ENCODE data around the gene MED22.
"Not testable (repeated sequence)": the region's sequence is repeated elsewhere in the genome, so short reads cannot be mapped to it uniquely, and the experiment has no call there.

The MED22 gene

DNA sequence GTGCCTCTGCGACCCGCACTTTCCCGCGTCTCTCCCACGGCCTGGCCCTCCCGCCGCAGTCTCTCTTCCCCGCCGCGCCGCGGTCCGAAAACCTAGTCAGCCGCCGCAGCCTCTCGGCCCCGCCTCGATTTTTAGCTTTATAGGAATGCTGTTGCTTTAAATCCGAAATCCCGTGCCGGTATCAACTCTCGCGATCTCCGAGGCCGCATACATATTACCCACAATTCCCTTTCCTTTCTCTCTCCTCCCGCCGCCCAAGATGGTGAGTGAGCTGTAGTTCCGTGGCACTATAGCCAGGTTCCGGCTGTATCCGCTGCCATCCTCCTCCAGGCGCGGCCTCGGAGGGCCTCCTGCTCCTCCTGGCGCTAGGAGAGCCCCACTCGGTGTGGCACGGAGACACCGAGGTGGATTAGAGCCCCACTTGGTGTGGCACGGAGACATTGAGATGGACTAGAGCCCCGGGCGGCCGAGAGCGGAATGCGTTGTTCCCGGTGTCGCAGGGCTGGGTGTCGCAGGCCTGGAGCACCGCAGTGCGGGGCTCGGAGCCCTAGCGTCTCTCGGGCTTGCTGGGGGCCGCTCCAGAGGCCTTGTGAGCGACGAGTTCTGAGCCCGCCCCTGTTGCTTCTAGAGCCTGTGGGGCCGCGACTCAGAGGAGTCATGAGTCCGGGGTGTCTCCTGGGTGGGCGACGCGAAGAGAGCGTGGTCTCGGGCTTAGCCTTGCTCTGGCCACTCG, at the start of gene MED22, which contains the start of gene RPL7A:
TSS of gene MED22 (minus strand) at position 147 of the 733 bp plus-strand sequence. CDS start 1,469 bp downstream, outside the sequence.
TSS of gene RPL7A (plus strand) at position 234 of the 733 bp plus-strand sequence. CDS start at position 260, 26 bp downstream.
- DNase-seq (ENCODE audit: low spot score) = peak; percentile 94

DNA sequence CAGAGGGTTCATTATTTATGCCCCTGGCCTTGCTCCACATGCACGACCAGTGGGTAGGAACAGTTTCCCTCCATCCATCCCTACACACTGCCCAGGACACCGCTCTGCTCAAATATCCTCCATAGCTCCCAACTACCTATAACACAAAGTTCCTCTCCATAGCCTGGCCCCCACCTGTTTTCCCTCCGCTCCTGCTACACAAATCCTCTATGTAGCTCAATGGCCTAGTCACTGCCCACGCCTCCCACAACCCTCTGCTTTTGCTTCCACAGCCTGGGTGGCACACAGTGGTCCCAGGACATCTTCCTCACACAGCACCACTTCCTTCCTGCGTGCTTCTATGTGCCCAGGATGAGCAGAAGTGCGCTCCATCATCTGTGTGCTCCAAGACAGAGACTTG, 49.4 kb upstream of the MED22 start:
- no peak for DNase-seq (ENCODE audit: low spot score)

DNA sequence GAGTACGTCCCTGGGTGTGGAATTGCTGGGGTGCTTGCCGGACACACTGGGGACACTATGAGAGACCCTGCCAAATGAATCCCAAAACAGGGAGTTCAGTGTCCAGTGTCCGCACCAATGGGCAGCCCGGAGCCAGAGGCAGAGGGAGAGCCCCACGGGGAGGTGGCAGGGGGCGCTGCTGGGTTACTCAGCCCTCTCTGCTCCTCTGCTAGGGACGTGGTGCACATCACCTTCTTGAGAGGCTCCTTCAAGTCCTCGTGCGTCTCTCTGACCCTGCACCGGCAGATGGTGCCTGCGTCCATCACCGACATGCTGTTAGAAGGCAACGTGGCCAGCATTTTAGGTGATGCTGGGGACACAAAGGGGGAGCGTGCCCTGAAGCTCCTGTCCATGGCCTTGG, 49.0 kb upstream of the MED22 start:
- DNase-seq (ENCODE audit: low spot score) = peak; percentile 21

DNA sequence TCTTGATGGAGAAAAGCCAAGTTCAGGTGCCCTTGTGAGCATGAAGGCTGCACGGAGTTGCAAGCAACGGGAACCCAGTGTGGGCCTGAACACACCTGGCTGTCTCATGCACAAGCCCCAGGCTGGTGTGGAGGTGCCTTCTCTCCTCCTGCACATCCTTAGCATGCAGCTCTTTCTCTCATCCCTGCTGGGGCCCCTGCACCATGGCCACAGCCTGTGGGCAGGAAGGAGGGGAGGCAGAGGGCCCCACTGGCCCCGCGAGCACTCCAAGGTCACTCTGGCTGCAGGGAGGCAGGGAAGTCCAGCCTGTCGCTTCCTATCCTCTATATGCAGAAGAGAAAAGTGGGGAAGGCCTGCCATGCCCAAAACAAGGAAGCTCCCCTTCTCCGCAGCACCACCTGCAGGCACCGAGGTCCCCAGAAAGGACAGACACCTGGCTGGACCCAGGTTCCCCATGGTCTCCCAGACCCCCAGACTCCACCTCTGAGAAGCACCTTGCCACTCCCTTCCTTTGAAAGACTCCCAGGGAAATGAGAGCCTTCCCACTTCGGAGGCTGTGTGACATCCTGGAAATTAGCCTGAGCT, 46.8 kb upstream of the MED22 start:
- no peak for DNase-seq (ENCODE audit: low spot score)

DNA sequence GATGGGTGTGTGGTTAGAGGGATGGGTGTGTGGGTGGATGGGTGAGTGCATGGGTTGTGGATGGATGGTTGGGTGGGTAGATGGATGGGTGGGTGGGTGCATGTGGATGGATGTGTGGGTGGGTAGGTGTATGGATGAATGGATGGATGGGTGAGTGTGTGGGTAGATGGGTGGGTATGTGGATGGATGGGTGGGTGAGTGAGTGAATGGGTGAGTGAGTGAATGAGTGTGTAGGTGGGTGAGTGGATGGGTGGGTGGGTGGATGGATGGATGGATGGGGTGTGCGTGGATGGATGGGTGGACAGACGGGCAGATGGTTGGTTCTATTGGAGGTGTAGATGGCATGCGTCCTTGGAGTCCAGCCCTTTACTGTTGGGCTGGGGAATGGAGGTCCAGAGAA, 45.5 kb upstream of the MED22 start:
- DNase-seq (ENCODE audit: low spot score) = no peak

DNA sequence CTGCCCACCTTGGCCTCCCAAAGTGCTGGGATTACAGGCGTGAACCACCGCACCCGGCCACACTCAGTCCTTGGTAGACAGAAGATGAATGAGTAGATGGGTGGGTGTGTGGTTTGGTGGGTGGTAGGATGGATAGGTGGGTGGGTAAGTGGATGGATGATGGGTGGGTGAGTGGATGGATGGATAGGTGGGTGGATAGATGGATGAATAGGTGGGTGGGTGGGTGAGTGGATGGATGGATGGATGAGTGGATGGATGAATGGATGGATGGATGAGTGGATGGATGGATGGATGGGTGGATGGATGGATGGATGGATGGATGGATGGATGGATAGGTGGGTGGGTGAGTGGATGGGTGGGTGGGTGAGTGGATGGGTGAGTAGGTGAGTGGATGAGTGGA, 44.4 kb upstream of the MED22 start:
- not testable (repeated sequence) for DNase-seq (ENCODE audit: low spot score)

DNA sequence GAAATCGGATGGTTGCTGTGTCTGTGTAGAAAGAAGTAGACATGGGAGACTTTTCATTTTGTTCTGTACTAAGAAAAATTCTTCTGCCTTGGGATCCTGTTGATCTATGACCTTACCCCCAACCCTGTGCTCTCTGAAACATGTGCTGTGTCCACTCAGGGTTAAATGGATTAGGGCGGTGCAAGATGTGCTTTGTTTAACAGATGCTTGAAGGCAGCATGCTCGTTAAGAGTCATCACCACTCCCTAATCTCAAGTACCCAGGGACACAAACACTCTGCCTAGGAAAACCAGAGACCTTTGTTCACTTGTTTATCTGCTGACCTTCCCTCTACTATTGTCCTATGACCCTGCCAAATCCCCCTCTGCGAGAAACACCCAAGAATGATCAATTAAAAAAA, 43.5 kb upstream of the MED22 start:
- DNase-seq (ENCODE audit: low spot score) = not testable (repeated sequence)

DNA sequence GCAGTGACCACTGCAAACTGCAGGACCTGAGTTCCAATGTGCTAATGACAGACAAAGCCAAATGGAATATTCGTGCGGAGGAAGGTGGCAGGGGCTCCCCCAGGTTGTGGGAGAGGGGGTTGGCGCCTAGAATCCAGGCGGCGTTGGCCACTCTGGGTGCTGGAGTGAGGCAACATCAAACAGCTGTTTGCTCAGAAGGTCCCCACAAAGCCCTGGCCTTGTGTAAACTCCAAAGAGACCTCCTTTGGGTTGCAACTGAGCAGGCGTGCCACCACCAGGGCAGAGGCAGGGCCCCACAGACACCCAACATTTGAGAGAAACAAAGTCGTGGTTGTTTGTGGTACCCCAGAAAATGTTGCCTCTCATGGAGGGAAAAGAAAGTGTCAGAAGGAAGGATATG, 42.8 kb upstream of the MED22 start:
- no peak for DNase-seq (ENCODE audit: low spot score)

DNA sequence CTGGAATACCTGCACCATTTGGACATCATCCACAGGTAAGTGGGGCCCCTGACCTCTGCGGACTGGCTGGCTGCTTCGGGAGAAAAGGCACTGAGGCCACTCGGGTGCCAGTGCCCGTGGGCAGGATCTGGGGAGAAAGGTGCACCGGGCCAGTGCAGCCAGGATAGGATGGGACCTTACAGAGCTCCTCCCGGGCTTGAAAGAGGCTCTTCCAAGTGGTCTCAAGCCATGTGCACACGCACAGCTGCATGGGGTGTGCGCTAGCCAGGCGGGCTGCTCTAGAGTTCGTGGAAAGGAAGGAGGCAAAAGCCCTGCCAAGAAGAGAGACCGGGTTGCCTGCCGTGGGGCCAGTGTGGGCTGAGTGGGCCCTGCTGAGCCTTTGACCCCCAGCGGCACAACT, 41.6 kb upstream of the MED22 start:
- DNase-seq (ENCODE audit: low spot score) = no peak

DNA sequence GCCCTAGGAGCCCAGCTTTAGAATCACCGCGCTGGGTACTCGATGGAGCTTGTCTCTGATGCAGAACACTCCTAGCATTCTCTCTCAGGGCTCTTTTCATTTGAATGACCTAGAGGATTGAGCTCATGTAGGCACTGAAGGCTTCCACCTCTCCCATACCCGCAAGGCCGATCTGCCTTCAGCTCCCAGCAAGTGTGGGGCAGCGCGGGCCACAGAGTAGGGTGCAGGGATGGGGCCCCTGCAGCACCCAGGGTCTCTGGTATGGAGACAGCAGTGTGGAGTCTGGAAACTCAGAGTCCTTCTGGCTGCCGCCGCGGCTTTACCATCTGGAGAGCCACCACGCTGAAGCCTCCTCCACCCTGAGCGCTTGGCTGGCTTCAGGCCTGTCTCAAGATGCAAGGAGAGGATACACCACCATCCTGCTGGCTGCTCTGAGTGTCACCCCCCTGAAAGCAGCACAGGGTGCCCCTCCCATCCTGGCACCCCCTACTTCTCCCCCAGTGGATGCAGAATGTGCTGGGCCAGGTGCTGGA, 41.2 kb upstream of the MED22 start:
- DNase-seq (ENCODE audit: low spot score) = no peak

DNA sequence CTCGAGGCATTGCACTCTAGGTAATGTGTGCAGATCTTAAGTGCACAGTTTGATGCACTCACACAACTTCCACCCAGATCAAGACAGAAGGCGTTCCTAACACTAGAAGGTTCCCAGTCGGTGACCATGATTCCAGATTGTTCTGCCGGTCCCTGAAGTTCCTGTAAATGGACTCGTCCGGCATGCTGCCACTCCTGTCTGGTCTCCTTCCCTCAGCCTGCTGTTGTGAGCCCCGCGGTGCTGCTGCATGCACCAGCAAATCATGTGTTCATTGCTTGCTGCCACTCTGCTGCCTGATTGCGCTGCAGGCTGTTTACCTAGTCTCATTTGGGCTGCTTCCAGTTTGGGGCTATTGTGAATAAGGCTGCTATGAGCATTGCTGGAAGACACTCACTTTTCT, 39.7 kb upstream of the MED22 start:
- DNase-seq (ENCODE audit: low spot score) = no peak

DNA sequence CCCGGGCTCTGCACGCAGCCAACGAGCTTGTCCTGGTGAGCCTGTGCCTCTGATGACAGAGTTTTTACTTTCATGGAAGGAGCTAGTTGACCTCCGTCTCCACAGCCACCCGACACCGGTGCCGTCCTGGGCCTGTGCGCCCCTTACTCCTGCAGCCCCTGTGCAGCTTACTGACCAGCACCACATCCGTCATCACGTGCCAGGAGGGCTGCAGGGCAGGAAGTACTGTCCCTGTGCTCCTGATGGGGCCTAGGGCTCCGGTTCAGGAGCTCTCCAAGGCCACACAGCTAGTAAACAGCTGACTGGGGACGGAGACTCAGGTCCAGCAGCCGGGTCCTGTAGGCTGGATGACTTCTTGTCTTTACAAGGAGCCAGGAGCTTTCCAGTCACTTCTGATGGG, 38.4 kb upstream of the MED22 start:
- no peak for DNase-seq (ENCODE audit: low spot score)

DNA sequence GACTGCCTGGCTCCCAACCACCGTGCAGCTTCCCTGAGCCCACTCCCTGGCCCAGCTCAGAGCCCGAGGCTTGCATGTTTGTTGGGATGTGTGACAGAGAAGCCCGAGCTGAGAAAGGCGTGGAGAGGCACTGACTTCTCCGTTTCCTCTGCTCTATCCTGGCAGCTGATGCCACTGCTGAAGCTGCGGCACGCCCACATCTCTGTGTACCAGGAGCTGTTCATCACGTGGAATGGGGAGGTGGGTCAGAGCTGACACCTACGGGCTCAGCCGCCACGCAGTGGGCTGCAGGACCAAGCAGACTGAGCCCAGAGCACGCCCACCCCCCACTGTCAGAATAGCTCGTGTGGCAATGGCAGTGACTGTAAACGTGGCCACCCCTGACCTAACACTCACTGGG, 37.5 kb upstream of the MED22 start:
- no peak for DNase-seq (ENCODE audit: low spot score)

DNA sequence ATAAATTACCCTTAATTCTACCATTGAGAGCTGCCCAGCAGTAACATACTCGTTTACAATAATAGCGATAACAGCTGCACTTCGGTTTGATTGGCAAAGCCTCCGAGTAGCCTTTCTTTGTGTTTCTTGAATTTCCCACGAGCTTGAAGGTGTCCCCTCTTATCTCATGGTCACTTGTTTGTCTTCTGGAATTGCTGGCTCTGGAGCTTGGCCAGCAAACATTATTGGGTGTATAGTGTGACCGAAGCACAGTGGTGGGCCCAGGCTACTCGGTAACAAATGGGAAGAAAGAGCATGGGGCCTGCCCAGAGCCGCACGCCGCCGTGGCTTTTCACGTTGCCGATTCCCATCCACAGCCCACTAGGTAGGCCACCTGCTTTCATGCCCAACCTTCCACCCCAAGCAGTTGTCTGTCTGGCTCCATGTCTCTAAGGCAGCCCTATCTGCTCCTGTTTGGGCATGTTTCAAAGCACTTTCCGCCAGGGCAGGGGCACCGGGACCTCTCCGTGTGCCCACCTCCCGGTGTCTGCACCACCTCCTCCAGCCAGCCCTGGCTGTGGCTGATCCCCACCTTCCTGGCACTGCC, 36.9 kb upstream of the MED22 start:
- DNase-seq (ENCODE audit: low spot score) = no peak

DNA sequence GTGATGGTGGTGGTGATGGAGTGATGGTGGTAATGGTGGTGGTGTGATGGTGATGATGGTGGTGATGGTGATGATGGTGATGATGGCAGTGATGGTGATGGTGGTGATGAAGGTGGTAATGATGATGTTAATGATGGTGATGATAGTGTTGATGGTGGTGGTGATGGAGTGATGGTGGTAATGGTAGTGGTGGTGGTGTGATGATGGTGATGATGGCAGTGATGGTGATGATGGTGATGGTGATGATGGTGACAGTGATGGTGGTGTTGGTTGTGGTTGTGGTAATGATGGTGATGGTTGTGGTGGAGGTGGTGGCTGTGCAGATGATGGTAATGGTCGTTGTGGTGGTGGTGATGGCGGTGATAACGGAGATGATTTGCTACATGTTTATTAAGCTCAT, 35.5 kb upstream of the MED22 start:
- no peak for DNase-seq (ENCODE audit: low spot score)

DNA sequence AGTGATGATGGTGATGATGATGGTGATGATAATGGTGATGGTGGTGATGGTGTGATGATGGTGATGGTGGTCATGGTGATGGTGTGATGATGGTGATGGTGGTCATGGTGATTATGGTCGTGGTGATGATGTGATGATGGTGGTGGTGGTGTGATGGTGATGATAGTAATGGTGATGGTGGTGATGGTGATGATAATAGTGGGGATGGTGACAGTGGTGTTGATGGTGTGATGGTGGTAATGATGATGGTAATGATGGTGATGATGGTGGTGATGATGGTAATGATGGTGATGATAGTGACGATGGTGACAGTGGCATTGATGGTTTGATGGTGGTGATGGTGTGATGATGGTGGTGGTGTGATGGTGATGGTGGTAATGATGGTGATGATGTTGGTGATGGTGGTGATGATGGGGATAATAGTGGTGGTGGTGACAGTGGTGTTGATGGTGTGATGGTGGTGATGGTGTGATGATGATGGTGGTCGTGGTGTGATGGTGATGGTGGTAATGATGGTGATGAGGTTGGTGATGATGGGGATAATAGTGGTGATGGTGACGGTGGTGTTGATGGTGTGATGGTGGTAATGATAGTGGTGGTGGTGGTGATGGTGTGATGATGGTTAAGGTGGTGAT, 34.7 kb upstream of the MED22 start:
- no peak for DNase-seq (ENCODE audit: low spot score)

DNA sequence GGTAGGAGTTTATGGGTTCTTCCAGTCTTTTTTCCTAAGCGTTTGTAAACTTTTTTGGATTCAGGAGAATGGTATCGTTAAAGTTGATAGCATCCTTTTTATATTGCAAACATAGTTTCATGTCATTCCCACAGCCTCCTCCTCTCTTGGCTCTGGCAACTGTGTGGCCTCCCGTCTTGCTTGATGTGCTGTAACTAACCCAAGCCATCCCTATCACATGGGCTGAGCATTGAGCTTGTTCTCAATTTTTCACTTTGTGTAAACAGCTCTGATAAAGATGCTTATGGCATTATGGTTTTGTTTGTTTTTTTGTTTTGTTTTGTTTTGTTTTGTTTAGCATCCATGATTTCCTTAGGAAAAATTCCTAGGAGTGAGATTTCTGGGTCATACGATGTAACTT, 32.8 kb upstream of the MED22 start:
- DNase-seq (ENCODE audit: low spot score) = no peak

DNA sequence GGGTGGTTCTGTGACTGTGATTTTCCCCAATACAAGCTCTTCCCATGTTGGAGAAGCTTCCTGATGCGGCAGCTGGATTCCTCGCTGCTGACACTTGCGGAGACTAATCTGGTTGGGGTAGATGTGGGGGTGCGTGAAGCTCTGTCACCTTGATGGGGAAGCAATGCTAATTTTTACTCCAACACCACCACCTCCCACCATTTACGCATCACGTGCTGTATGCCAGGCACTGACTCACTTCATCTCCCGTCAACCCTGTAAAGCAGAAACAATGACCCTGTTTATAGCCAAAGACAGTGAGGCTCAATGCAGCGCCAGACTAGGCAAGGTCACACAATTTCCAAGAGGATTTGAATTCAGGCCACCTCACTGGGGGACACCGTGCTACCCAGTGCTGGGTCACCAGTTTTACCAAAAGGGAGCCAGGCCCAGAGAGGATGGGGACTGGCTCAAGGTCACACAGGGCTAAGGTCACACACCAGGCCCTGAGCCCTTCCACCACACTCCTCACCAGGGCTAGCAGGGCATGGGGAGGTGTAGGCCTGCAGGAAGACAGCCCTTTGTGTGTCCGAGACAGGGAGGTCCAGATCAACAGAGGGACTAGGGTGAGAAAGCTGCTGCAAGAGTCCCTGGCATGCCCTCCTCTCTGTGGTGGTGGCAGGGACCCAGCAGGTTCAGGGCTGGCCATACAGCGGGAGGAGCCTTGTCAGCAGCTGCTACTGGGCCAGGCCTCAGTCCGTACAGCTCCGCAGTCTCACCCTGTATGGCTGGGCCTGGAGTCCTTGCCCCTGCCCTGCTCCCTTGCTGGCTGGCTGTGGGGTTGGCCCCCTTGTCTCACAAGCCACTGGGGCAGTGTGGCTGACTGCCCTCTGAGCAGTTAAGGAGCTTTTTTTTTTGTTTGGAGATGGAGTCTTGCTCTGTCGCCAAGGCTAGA, 31.5 kb upstream of the MED22 start:
- DNase-seq (ENCODE audit: low spot score) = no peak

DNA sequence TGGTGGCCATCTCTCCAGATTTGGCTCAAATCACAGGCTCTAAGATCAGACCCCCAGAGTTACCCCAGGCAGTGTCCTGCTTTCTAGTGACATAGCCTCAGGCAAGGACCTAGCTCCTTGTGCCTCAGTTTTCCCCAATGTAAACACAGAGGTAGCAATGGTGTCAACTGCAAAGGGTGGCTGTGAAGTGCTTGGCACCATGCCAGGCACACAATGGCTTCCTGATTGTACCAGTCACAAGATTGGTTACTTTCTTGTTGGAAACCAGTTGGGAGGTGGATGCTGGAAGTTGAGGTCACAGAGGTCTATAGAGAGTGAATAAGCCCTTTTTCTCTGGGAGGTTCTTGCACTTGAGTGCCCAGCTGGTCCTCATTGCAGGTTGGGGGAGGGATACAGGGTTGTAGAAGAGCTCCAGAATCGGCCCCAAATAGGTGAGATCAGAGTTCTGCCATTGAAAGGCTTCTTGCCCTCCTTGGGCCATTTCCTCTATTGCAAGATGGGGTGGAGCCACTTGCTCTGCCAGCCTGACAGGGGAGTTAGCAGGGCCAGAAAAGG, 30.6 kb upstream of the MED22 start:
- DNase-seq (ENCODE audit: low spot score) = no peak

DNA sequence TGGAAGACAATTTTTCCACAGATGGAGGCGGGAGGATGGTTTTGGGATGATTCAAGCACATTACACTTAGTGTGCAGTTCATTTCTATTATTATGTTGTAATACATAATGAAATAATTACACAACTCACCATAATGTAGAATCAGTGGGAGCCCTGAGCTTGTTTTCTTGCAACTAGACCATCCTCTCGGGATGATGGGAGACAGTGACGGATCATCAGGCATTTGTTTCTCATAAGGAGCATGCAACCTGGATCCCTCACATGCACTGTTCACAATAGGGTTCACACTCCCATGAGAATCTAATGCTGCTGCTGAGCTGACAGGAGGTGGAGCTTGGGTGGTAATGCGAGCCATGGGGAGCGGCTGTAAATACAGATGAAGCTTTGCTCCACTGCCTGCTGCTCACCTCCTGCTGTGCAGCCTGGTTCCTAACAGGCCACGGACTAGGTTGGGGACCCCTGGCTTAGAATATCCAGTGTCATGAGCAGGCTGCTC, 29.8 kb upstream of the MED22 start:
- DNase-seq (ENCODE audit: low spot score) = no peak

DNA sequence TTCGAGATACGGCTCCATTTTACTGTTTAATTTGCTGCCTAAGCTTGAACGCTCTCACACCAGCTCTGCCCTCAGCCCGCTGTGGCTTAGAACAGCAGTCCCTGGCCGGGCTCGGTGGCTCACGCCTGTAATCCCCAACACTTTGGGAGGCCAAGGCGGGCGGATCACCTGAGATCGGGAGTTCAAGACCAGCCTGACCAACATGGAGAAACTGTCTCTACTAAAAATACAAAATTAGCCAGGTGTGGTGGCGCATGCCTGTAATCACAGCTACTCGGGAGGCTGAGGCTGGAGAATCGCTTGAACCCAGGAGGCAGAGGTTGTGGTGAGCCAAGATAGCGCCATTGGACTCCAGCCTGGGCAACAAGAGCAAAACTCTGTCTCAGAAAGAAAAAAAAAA, 29.3 kb upstream of the MED22 start:
- DNase-seq (ENCODE audit: low spot score) = not testable (repeated sequence)
